RWPE1 (cell line): ENCODE results near the gene KDM2A.
A peak's percentile ranks its signal among the peaks of the same experiment; 100 is the strongest.

Experiments used
- CTCF ChIA-PET: fragments of 350-600 bp; sonication (Branson Sonifier 250); formaldehyde crosslinking; extraction: SDS; loops from one replicate; lab custom pipeline; 2021; lab: Yijun Ruan, JAX
- POLR2A ChIA-PET: fragments of 400-600 bp; formaldehyde crosslinking; extraction: SDS; loops from one replicate; lab custom pipeline; 2020; ENCODE audit warnings: antibody characterized with exemption; ENCODE audit not compliant: low non-redundant PET; lab: Yijun Ruan, JAX
- DNase-seq: peaks from one replicate; pipeline ENCODE4 v3.0.0; 2012; ENCODE audit warnings: low spot score
- H3K27ac ChIP-seq: fragments of 450-650 bp; 2 replicates; pipeline ENCODE4 v1.5.1; 2017
- TF ChIP-seq, protein P1 (sequence below): fragments of 450-650 bp; conservative IDR thresholded peaks from 2 replicates; pipeline ENCODE4 v1.5.1; 2017; ENCODE audit warnings: low read depth, mild to moderate bottlenecking

The KDM2A gene

GRCh38 chr11:67177399-67178281, 58.6 kb downstream of the KDM2A start:
- ChIA-PET POLR2A (no interaction called here), CTCF (interaction anchor here (0.6 kb wide), 1 partner anchor 20 kb away, joined by 3 read pairs; no protein-coding TSS in a partner anchor)
- no peak overlapping the region for H3K27ac ChIP-seq
- DNase-seq: no peak
- TF ChIP-seq, protein P1, sequence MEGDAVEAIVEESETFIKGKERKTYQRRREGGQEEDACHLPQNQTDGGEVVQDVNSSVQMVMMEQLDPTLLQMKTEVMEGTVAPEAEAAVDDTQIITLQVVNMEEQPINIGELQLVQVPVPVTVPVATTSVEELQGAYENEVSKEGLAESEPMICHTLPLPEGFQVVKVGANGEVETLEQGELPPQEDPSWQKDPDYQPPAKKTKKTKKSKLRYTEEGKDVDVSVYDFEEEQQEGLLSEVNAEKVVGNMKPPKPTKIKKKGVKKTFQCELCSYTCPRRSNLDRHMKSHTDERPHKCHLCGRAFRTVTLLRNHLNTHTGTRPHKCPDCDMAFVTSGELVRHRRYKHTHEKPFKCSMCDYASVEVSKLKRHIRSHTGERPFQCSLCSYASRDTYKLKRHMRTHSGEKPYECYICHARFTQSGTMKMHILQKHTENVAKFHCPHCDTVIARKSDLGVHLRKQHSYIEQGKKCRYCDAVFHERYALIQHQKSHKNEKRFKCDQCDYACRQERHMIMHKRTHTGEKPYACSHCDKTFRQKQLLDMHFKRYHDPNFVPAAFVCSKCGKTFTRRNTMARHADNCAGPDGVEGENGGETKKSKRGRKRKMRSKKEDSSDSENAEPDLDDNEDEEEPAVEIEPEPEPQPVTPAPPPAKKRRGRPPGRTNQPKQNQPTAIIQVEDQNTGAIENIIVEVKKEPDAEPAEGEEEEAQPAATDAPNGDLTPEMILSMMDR: no peak

DNA sequence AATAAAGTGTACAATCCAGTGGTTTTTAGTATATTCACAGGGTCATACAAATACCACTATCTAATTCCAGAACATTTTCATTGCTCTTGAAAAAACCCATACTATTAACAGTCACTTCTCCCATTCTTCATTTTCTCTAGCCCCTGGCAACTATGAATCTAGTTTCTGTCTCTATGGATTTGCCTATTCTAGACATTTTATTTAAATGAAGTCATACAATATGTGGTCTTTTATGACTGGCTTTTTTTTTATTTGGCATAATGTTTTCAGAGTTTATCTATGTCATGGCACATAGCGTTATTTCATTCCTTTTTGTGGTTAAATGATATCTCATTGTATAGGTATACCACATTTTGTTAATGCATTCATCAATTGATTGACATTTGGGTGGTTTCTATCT, 59.4 kb downstream of the KDM2A start:
- no peak for DNase-seq
- H3K27ac ChIP-seq: no peak overlapping the region
- TF ChIP-seq, protein P1: no peak
- CTCF ChIA-PET: no interaction called here
- POLR2A ChIA-PET: no interaction called here

- no peak for DNase-seq
- CTCF ChIA-PET: no interaction called here
- TF ChIP-seq, protein P1: no peak
- POLR2A ChIA-PET: no interaction called here
- no peak overlapping the region for H3K27ac ChIP-seq
Observed at GRCh38 chr11:67178878-67179277, 59.8 kb downstream of the KDM2A start.

DNA sequence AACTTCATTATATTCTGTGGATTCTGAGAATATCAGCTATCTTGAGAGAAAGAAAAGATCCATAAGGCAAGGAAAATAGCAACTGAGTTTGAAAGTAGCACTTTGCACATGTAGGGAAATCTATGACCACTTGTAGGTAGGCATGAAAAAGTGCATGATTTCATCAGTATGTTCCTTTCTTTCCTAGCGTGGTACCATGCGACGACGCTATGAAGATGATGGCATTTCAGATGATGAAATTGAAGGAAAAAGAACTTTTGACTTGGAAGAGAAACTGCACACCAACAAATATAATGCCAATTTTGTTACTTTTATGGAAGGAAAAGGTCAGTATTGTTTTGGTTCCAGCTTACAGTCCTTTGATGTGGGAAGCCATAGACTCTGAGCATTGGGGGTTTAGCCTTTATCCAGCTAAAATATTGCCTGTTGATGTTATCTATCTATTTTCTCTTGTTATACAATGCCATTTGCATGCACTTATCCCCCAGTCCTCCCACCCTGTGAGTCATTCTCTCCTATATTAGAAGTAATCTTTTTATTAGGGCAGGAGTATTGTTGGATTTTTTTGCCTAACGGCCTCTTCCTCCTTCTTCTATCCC, 60.9 kb downstream of the KDM2A start:
- POLR2A ChIA-PET: no interaction called here
- TF ChIP-seq, protein P1: no peak
- H3K27ac ChIP-seq: no peak overlapping the region
- CTCF ChIA-PET: interaction anchor here (0.6 kb wide), 1 partner anchor 343 kb away, joined by 6 read pairs; no protein-coding TSS in a partner anchor
- DNase-seq: no peak

DNA sequence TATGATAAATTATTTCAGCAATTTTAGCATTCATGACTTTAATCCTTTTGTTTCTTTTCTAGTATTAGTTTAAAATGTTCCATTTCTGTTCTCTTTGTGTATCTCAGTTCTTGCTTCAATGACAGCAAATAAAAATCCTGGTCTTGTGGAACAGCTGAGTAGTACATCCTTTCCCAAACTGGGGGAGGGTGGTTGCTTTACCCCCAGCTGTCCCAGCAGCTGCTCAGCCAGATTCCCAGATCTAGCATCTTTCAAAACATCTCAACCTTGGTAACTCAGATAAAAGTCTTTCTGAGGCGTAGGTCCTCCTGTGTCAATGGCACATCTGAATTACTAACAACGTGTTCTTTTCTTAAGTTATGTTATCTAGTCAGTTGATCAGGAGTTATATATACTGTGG, 75.0 kb downstream of the KDM2A start:
- TF ChIP-seq, protein P1: no peak
- H3K27ac ChIP-seq: no peak overlapping the region
- CTCF ChIA-PET: no interaction called here
- POLR2A ChIA-PET: no interaction called here
- no peak for DNase-seq

- H3K27ac ChIP-seq: peak overlapping the region; percentile 54
- no peak for DNase-seq
- ChIA-PET POLR2A (no interaction called here), CTCF (interaction anchor here (0.6 to 1.1 kb wide), 3 partner anchors 28 to 1761 kb away, joined by 3 to 4 read pairs (median 3); no protein-coding TSS in a partner anchor)
- TF ChIP-seq, protein P1: no peak
Observed at GRCh38 chr11:67195971-67196456, 77.0 kb downstream of the KDM2A start.
